Effector memory CD8-positive, alpha-beta T cell (primary cell): ENCODE results near the gene SLC22A12.
"Not testable (repeated sequence)": the region's sequence is repeated elsewhere in the genome, so short reads cannot be mapped to it uniquely, and the experiment has no call there.

ENCODE experiments used
- ATAC-seq: fragments of 150-1000 bp; cut with Tn5 transposase; replicated peaks from 2 replicates; pipeline ENCODE4 v1.10.0; 2021; ENCODE audit warnings: mild to moderate bottlenecking, moderate library complexity
- DNase-seq, 3 experiments: peaks; one replicate each; pipeline ENCODE4 v3.0.0; 2021
- H3K27ac Mint-ChIP-seq, 2 donors: one replicate each; pipeline ENCODE4 v1.8.0; 2022; ENCODE audit warnings: mild to moderate bottlenecking in 2 of 2, mixed read lengths in 2 of 2, moderate library complexity in 2 of 2
- H3K27me3 Mint-ChIP-seq, 2 donors: one replicate each; pipeline ENCODE4 v1.8.0; 2022; ENCODE audit warnings: mixed read lengths in 2 of 2
- H3K36me3 Mint-ChIP-seq: one replicate; pipeline ENCODE4 v1.8.0; 2022; ENCODE audit warnings: mild to moderate bottlenecking, moderate library complexity, mixed read lengths; ENCODE audit not compliant: insufficient read depth
- H3K4me1 Mint-ChIP-seq, 2 donors: one replicate each; pipeline ENCODE4 v1.8.0; 2022; ENCODE audit warnings: low read depth in 2 of 2, mixed read lengths in 2 of 2
- H3K4me3 Mint-ChIP-seq, 2 donors: one replicate each; pipeline ENCODE4 v1.8.0; 2022; ENCODE audit warnings: mild to moderate bottlenecking in 2 of 2, mixed read lengths in 2 of 2, moderate library complexity in 2 of 2
- H3K9me3 Mint-ChIP-seq, 2 donors: one replicate each; pipeline ENCODE4 v1.8.0; 2022; ENCODE audit warnings: mixed read lengths in 2 of 2

SLC22A12 gene

GRCh38 chr11:64558869-64559268 is 32.2 kb upstream of the SLC22A12 start:
- H3K27ac Mint-ChIP-seq, result no peak overlapping the region

GRCh38 chr11:64559351-64560138 is 31.5 kb upstream of the SLC22A12 start:
- no peak for ATAC-seq
- Mint-ChIP-seq H3K36me3 (no peaks in the 10 kb centered on the region), H3K9me3 (no peaks in the 10 kb centered on the region), H3K4me3 (no peak overlapping the region), H3K27ac (no peak overlapping the region), H3K4me1 (no peaks in the 10 kb centered on the region), H3K27me3 (peaks cover 22 to 46% of the 10 kb centered on the region in 2 donors)
- DNase-seq, result no peak

More at GRCh38 chr11:64558869-64559268, 32.2 kb upstream of the SLC22A12 start:
- H3K36me3 Mint-ChIP-seq, result no peaks in the 10 kb centered on the region
- H3K27me3 Mint-ChIP-seq, result peaks cover 22 to 46% of the 10 kb centered on the region in 2 donors
- no peak for DNase-seq
- no peak for ATAC-seq
- H3K4me1 Mint-ChIP-seq, result no peaks in the 10 kb centered on the region
- H3K4me3 Mint-ChIP-seq, result no peak overlapping the region
- no peaks in the 10 kb centered on the region for H3K9me3 Mint-ChIP-seq

- ATAC-seq (no peak), DNase-seq (no peak)
- no peak overlapping the region for H3K4me3 Mint-ChIP-seq
- H3K4me1 Mint-ChIP-seq, result no peaks in the 10 kb centered on the region
- no peak overlapping the region for H3K27ac Mint-ChIP-seq
- H3K9me3 Mint-ChIP-seq, result no peaks in the 10 kb centered on the region
- peaks cover 22 to 46% of the 10 kb centered on the region in 2 donors for H3K27me3 Mint-ChIP-seq
- no peaks in the 10 kb centered on the region for H3K36me3 Mint-ChIP-seq
Measured at GRCh38 chr11:64560139-64560771, 30.8 kb upstream of the SLC22A12 start.

- Mint-ChIP-seq H3K4me1 (no peaks in the 10 kb centered on the region), H3K36me3 (no peaks in the 10 kb centered on the region), H3K27ac (no peak overlapping the region)
Measured at GRCh38 chr11:64560941-64561340, 30.1 kb upstream of the SLC22A12 start.

GRCh38 chr11:64561429-64561828 is 29.6 kb upstream of the SLC22A12 start:
- not testable (repeated sequence) for H3K4me1 Mint-ChIP-seq, H3K4me3 Mint-ChIP-seq, H3K9me3 Mint-ChIP-seq, ATAC-seq, H3K27ac Mint-ChIP-seq, H3K36me3 Mint-ChIP-seq, DNase-seq
- H3K27me3 Mint-ChIP-seq, result peaks cover 22 to 40% of the 10 kb centered on the region in 2 donors

More at GRCh38 chr11:64560941-64561340, 30.1 kb upstream of the SLC22A12 start:
- no peak overlapping the region for H3K4me3 Mint-ChIP-seq
- ATAC-seq, result no peak
- DNase-seq, result no peak
- peaks cover 22 to 45% of the 10 kb centered on the region in 2 donors for H3K27me3 Mint-ChIP-seq
- H3K9me3 Mint-ChIP-seq, result no peaks in the 10 kb centered on the region

GRCh38 chr11:64561984-64562722 is 28.9 kb upstream of the SLC22A12 start:
- H3K27me3 Mint-ChIP-seq, result peaks cover 22 to 33% of the 10 kb centered on the region in 2 donors
- no peak overlapping the region for H3K27ac Mint-ChIP-seq
- no peaks in the 10 kb centered on the region for H3K9me3 Mint-ChIP-seq
- DNase-seq (no peak), ATAC-seq (no peak)
- H3K36me3 Mint-ChIP-seq, result no peaks in the 10 kb centered on the region
- peaks cover 0 to 3% of the 10 kb centered on the region in 2 donors for H3K4me1 Mint-ChIP-seq
- no peak overlapping the region for H3K4me3 Mint-ChIP-seq

GRCh38 chr11:64562723-64563351 is 28.2 kb upstream of the SLC22A12 start:
- no peaks in the 10 kb centered on the region for H3K9me3 Mint-ChIP-seq
- no peak for ATAC-seq
- H3K27me3 Mint-ChIP-seq, result peaks cover 22 to 28% of the 10 kb centered on the region in 2 donors
- H3K27ac Mint-ChIP-seq, result no peak overlapping the region
- no peak overlapping the region for H3K4me3 Mint-ChIP-seq
- no peak for DNase-seq
- H3K36me3 Mint-ChIP-seq, result no peaks in the 10 kb centered on the region
- peaks cover 0 to 3% of the 10 kb centered on the region in 2 donors for H3K4me1 Mint-ChIP-seq

- Mint-ChIP-seq H3K4me3 (no peak overlapping the region), H3K27me3 (peaks cover 15 to 21% of the 10 kb centered on the region in 2 donors), H3K27ac (no peak overlapping the region), H3K36me3 (no peaks in the 10 kb centered on the region), H3K4me1 (peaks cover 0 to 3% of the 10 kb centered on the region in 2 donors), H3K9me3 (no peaks in the 10 kb centered on the region)
- DNase-seq, result no peak
- no peak for ATAC-seq
Measured at GRCh38 chr11:64563966-64564365, 27.1 kb upstream of the SLC22A12 start.

- no peak for ATAC-seq
- no peak overlapping the region for H3K27ac Mint-ChIP-seq
- H3K4me1 Mint-ChIP-seq, result peaks cover 0 to 3% of the 10 kb centered on the region in 2 donors
- H3K36me3 Mint-ChIP-seq, result no peaks in the 10 kb centered on the region
- no peak overlapping the region for H3K4me3 Mint-ChIP-seq
- H3K27me3 Mint-ChIP-seq, result peaks cover 11 to 16% of the 10 kb centered on the region in 2 donors
- H3K9me3 Mint-ChIP-seq, result no peaks in the 10 kb centered on the region
- DNase-seq, result no peak
Measured at GRCh38 chr11:64564419-64564818, 26.6 kb upstream of the SLC22A12 start.

GRCh38 chr11:64564947-64565889 is 25.8 kb upstream of the SLC22A12 start:
- Mint-ChIP-seq H3K36me3 (no peaks in the 10 kb centered on the region), H3K4me1 (peaks cover 0 to 3% of the 10 kb centered on the region in 2 donors), H3K27me3 (peaks cover 8 to 9% of the 10 kb centered on the region in 2 donors), H3K9me3 (no peaks in the 10 kb centered on the region), H3K4me3 (no peak overlapping the region), H3K27ac (no peak overlapping the region)
- no peak for ATAC-seq
- DNase-seq, result no peak

GRCh38 chr11:64566042-64566914 is 24.7 kb upstream of the SLC22A12 start:
- H3K27ac Mint-ChIP-seq, result no peak overlapping the region
- H3K4me3 Mint-ChIP-seq, result no peak overlapping the region
- no peaks in the 10 kb centered on the region for H3K9me3 Mint-ChIP-seq
- peaks cover 0 to 3% of the 10 kb centered on the region in 2 donors for H3K27me3 Mint-ChIP-seq
- H3K4me1 Mint-ChIP-seq, result peaks cover 0 to 3% of the 10 kb centered on the region in 2 donors
- no peaks in the 10 kb centered on the region for H3K36me3 Mint-ChIP-seq
- DNase-seq, result no peak
- peak; percentile 56 for ATAC-seq
